ENCODE data around the gene TRA2A.

- TF ChIP-seq, protein P1, sequence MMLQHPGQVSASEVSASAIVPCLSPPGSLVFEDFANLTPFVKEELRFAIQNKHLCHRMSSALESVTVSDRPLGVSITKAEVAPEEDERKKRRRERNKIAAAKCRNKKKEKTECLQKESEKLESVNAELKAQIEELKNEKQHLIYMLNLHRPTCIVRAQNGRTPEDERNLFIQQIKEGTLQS (IDR thresholded peaks at IDR 0.05; ENCODE audit: borderline replicate concordance, extremely low read depth, low read depth, low read length): no peak
- TF ChIP-seq POLR2AphosphoS2 (IDR thresholded peaks at IDR 0.05; ENCODE audit: low read depth, low read length): no peak
- TF ChIP-seq, protein P2, sequence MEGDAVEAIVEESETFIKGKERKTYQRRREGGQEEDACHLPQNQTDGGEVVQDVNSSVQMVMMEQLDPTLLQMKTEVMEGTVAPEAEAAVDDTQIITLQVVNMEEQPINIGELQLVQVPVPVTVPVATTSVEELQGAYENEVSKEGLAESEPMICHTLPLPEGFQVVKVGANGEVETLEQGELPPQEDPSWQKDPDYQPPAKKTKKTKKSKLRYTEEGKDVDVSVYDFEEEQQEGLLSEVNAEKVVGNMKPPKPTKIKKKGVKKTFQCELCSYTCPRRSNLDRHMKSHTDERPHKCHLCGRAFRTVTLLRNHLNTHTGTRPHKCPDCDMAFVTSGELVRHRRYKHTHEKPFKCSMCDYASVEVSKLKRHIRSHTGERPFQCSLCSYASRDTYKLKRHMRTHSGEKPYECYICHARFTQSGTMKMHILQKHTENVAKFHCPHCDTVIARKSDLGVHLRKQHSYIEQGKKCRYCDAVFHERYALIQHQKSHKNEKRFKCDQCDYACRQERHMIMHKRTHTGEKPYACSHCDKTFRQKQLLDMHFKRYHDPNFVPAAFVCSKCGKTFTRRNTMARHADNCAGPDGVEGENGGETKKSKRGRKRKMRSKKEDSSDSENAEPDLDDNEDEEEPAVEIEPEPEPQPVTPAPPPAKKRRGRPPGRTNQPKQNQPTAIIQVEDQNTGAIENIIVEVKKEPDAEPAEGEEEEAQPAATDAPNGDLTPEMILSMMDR (IDR thresholded peaks at IDR 0.05 in 2 of 3, conservative IDR thresholded peaks at IDR 0.05 in 1 of 3; ENCODE audit: control insufficient read depth in 2 of 3, extremely low read depth in 1 of 3, insufficient read depth in 1 of 3, low read depth in 3 of 3, low read length in 3 of 3): no peak
- TF ChIP-seq TARDBP (IDR thresholded peaks at IDR 0.05; ENCODE audit: borderline replicate concordance): no peak
- no peak for TF ChIP-seq REST (IDR thresholded peaks at IDR 0.05; ENCODE audit: low read depth, low read length)
- TF ChIP-seq STAT3 (IDR thresholded peaks at IDR 0.05; ENCODE audit: low read depth, low read length): no peak
- no peak for TF ChIP-seq BHLHE40 (IDR thresholded peaks at IDR 0.05; ENCODE audit: borderline replicate concordance in 1 of 2, low read depth in 2 of 2, low read length in 1 of 2)
- TF ChIP-seq USF2 (IDR thresholded peaks at IDR 0.05; ENCODE audit: borderline replicate concordance, low read depth, low read length): no peak
Measured at GRCh38 chr7:23529262-23529859, 2.4 kb downstream of the TRA2A start.

Measured in GM12878 (cell line).